Sigmoid colon (tissue), 7 donors: Measurements from ENCODE around the gene MAP4K4. TPM values are rescaled to one million over a fixed set of nuclear protein-coding genes. Genes with fewer than 3 reads are reported as not detected.

Experiments used
- DNase-seq: peaks from one replicate; pipeline ENCODE4 v3.0.0-alpha.2; 2019
- H3K27ac ChIP-seq, 4 donors: fragments of 200-600 bp; sonication (generic); one replicate each; pipeline ENCODE4 v1.5.1; 2016 to 2019; ENCODE audit warnings: mild to moderate bottlenecking in 1 of 4
- H3K27me3 ChIP-seq, 3 donors: fragments of 200-600 bp; sonication (generic); one replicate each; pipeline ENCODE4 v1.5.1; 2019; ENCODE audit warnings: mild to moderate bottlenecking in 1 of 3
- H3K36me3 ChIP-seq, 4 donors: fragments of 200-600 bp; sonication (generic); one replicate each; pipeline ENCODE4 v1.5.1; 2016 to 2019
- H3K4me1 ChIP-seq, 4 donors: fragments of 200-600 bp; sonication (generic); one replicate each; pipeline ENCODE4 v1.5.1; 2017 to 2019
- H3K4me3 ChIP-seq, 4 donors: fragments of 200-600 bp; sonication (generic); one replicate each; pipeline ENCODE4 v1.5.1; 2017 to 2019; ENCODE audit warnings: mild to moderate bottlenecking in 2 of 4, moderate library complexity in 1 of 4
- H3K9me3 ChIP-seq, 4 donors: fragments of 200-600 bp in 3 of 4; sonication (generic) in 3 of 4; one replicate each; pipeline versions ENCODE4 v1.5.1 to v1.6.1; 2013 to 2019
- EP300 ChIP-seq, 4 donors: sonication (generic); formaldehyde crosslinking; IDR thresholded peaks; one replicate each; pipeline ENCODE4 v1.6.1; 2017; ENCODE audit warnings: antibody characterized with exemption in 4 of 4
- POLR2A ChIP-seq, 2 donors: fragments of 450-650 bp; IDR thresholded peaks; one replicate each; pipeline ENCODE4 v1.6.1; 2016; ENCODE audit warnings: antibody characterized with exemption in 2 of 2, mild to moderate bottlenecking in 2 of 2, moderate library complexity in 2 of 2
- POLR2AphosphoS5 ChIP-seq, 4 donors: sonication (generic); formaldehyde crosslinking; IDR thresholded peaks; one replicate each; pipeline ENCODE4 v1.6.1; 2017; ENCODE audit warnings: antibody characterized with exemption in 4 of 4
- WGBS, 2 donors: extraction: QIAGEN DNeasy Blood & Tissue Kit; methylation state at CpG; one replicate each; pipeline ENCODE4 v1.1.7; 2013; 5-methylcytosine and 5-hydroxymethylcytosine counted together
- intact Hi-C: fragments of 100-400 bp; cut with DNase I; formaldehyde crosslinking; loops from one replicate; pipeline ENCODE4 v1.15.1; 2023
- polyA plus RNA-seq, 3 donors: library from polyadenylated mRNA; stranded (reverse); fragments of 200-250 nt; gene quantifications; one replicate each; pipeline ENCODE4 v1.2.3, GENCODE V29; 2013
- total RNA-seq, 4 donors: library from RNA; depleted of rRNA; stranded (reverse); fragments of >200 nt; gene quantifications; one replicate each; pipeline ENCODE4 v1.1.0, GENCODE V29; 2016
- TF ChIP-seq, protein P1 (sequence below), 4 experiments: fragments of 450-650 bp in 3 of 4; fragments of 200-600 bp in 1 of 4; IDR thresholded peaks; one replicate each; pipeline ENCODE4 v1.5.1; 2016 to 2019; ENCODE audit warnings: antibody characterized with exemption in 4 of 4, mild to moderate bottlenecking in 3 of 4, moderate library complexity in 2 of 4
- donor health status: healthy with polysubstance abuse.
- donor health status: Bipolar disorder and iron deficiency.
- donor health status: healthy.

Gene MAP4K4
- total and polyA plus RNA-seq, 7 donors, result 8.8 to 62.9 (median 37.2) TPM

DNA sequence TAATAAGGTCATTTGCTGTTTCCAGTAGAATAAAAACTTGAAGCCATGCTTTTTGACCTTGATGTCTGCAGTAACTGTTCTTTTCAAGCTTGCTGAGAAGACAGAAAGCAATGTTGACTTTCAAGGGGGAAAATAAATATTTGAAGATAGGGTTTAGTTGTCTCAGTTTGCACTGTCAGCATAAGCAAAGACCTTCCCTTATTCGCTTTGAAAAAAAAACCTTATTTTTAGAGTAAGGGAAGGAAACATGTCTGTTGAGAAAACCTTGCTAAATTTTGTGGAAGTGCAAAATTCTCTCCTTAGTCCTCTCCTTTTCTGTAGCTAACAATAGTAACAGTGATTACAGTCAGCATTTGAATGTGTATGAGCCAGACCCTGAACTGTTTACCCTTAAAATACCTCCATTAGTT, 43.1 kb downstream of the MAP4K4 start:
- 44 to 77% methylated on average over 1 of the region's 1 CpG for WGBS, 2 donors
- Histone ChIP-seq H3K4me3 (no peak overlapping the region), H3K9me3 (no peaks in the 10 kb centered on the region), H3K4me1 (peaks cover 0 to 64% (median 59%) of the 10 kb centered on the region in 4 donors), H3K36me3 (no peaks in the 10 kb centered on the region), H3K27me3 (no peaks in the 10 kb centered on the region), H3K27ac (no peak overlapping the region)
- no peak for DNase-seq
- TF ChIP-seq POLR2AphosphoS5 (IDR thresholded peaks at IDR 0.05) (no peak), POLR2A (IDR thresholded peaks at IDR 0.05) (no peak), EP300 (IDR thresholded peaks at IDR 0.05) (no peak)
- TF ChIP-seq, protein P1, sequence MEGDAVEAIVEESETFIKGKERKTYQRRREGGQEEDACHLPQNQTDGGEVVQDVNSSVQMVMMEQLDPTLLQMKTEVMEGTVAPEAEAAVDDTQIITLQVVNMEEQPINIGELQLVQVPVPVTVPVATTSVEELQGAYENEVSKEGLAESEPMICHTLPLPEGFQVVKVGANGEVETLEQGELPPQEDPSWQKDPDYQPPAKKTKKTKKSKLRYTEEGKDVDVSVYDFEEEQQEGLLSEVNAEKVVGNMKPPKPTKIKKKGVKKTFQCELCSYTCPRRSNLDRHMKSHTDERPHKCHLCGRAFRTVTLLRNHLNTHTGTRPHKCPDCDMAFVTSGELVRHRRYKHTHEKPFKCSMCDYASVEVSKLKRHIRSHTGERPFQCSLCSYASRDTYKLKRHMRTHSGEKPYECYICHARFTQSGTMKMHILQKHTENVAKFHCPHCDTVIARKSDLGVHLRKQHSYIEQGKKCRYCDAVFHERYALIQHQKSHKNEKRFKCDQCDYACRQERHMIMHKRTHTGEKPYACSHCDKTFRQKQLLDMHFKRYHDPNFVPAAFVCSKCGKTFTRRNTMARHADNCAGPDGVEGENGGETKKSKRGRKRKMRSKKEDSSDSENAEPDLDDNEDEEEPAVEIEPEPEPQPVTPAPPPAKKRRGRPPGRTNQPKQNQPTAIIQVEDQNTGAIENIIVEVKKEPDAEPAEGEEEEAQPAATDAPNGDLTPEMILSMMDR (IDR thresholded peaks at IDR 0.05), result no peak
- intact Hi-C loops, result no loop called here

DNA sequence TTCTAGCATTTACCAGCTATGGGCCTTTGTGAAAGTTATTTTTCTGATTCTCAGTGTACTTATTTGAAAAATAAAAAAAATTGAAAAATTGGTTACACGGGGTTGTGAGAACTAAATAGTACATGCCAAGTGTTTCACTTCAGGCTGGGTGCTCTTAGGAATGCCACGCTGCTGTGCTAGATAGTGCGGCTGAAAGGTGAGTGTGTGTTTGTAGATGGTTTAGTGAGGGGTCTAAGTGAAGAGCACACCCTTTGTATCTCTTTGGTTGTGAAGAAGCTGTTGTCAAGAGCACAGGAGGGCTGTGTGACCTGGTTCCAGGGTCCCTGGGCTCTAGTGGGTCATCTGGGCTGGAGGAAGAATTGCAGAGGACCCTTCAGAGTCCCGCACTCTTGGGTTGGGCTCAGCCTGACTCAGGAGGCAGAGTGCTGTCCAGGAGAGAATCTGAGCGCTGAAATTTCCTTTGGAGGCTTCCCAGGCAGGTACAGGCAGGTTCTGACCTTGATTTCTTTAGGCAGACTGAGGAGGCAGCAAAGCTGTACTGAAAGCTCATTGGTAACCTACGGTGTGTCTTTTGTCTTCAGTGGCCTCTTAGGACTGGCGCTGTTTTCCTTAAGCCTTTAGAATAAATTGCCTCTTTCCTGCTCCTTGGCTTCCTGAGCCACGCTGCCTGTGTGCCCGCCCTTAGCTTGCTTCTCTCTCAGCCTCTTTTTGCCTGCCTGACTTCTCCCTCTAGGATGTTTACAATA, 44.4 kb downstream of the MAP4K4 start:
- 65 to 77% methylated on average over 9 of the region's 9 CpGs for WGBS, 2 donors
- Histone ChIP-seq H3K9me3 (no peaks in the 10 kb centered on the region), H3K27me3 (no peaks in the 10 kb centered on the region), H3K36me3 (no peaks in the 10 kb centered on the region), H3K4me1 (peaks cover 0 to 64% (median 59%) of the 10 kb centered on the region in 4 donors), H3K27ac (peak overlapping the region; percentile 10 to 61 (median 36)), H3K4me3 (no peak overlapping the region)
- TF ChIP-seq POLR2AphosphoS5 (IDR thresholded peaks at IDR 0.05), result no peak
- TF ChIP-seq, protein P1 (IDR thresholded peaks at IDR 0.05), result no peak
- no peak for TF ChIP-seq EP300 (IDR thresholded peaks at IDR 0.05)
- intact Hi-C loops, result loop anchor here (2.0 kb wide), 1 partner anchor 15 kb away; no protein-coding TSS in a partner anchor
- no peak for DNase-seq

DNA sequence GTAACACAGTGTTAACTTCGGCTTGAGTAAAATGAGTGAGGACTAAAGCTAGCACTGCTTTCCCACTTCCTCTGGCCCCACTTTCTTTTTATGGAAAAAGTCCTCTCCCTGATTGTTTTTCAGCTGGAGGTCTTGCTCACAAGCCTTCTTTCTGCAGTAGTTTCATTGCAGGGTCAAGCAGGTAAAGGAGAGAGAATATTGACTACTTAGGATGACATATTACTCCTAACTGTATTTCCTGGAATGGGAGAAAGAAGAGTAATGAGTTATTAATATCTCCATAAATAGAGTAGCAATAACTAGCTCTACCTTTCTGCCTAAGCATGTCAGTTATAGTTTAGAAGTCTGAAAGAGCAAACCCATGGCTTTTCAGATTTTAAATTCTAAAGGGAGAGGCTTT, 45.0 kb downstream of the MAP4K4 start:
- Histone ChIP-seq H3K9me3 (no peaks in the 10 kb centered on the region), H3K4me1 (peaks cover 0 to 68% (median 61%) of the 10 kb centered on the region in 4 donors), H3K27me3 (no peaks in the 10 kb centered on the region), H3K36me3 (no peaks in the 10 kb centered on the region), H3K4me3 (no peak overlapping the region), H3K27ac (peak overlapping the region; percentile 10 to 61 (median 36))
- 35 to 75% methylated on average over 1 of the region's 1 CpG for WGBS, 2 donors
- TF ChIP-seq EP300 (IDR thresholded peaks at IDR 0.05), result no peak
- no peak for TF ChIP-seq POLR2AphosphoS5 (IDR thresholded peaks at IDR 0.05)
- no peak for TF ChIP-seq POLR2A (IDR thresholded peaks at IDR 0.05)
- TF ChIP-seq, protein P1 (IDR thresholded peaks at IDR 0.05), result no peak
- DNase-seq, result no peak
- intact Hi-C loops, result loop anchor here (2.0 kb wide), 1 partner anchor 14 kb away; no protein-coding TSS in a partner anchor

DNA sequence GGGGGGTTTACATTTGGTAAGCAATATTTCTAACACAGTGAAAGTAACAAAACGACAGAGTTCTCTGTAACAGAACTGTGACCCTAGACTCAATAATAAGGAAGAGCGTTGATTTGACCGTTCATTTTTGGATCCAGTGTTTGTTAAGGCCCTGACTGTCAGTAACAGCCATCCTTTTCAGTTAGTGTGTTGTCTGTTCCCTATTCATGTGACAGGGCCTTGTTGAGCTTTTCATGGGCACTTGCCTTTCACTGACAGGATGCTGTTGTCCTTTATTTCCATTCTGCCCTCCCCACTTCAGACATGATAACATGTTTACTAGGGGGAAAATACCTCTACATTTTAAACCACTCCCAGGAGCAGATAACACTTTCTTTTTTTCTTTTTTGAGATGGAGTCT, 45.8 kb downstream of the MAP4K4 start:
- Histone ChIP-seq H3K36me3 (no peaks in the 10 kb centered on the region), H3K9me3 (no peaks in the 10 kb centered on the region), H3K4me3 (no peak overlapping the region), H3K4me1 (peaks cover 0 to 74% (median 65%) of the 10 kb centered on the region in 4 donors), H3K27ac (peak overlapping the region in 3 of 4 donors; percentile 27 to 61 (median 53)), H3K27me3 (no peaks in the 10 kb centered on the region)
- WGBS, 2 donors, result 79 to 95% methylated on average over 3 of the region's 3 CpGs
- DNase-seq, result no peak
- intact Hi-C loops, result loop anchor here (2.0 kb wide), 1 partner anchor 14 kb away; no protein-coding TSS in a partner anchor
- TF ChIP-seq POLR2A (IDR thresholded peaks at IDR 0.05) (no peak), EP300 (IDR thresholded peaks at IDR 0.05) (no peak), POLR2AphosphoS5 (IDR thresholded peaks at IDR 0.05) (no peak)
- TF ChIP-seq, protein P1 (IDR thresholded peaks at IDR 0.05), result no peak
